IPS DF 19.7 (cell line): ENCODE measurements around the gene RBMS1.

Experiments used
- DNase-seq: peaks from one replicate; pipeline ENCODE4 v3.0.0-alpha.2; 2013; ENCODE audit warnings: low read depth, low spot score

Gene RBMS1

GRCh38 chr2:160254189-160254762 is 239.3 kb downstream of the RBMS1 start:
- DNase-seq: no peak

- no peak for DNase-seq
These were observed 240.0 kb downstream of the RBMS1 start for GRCh38 chr2:160253440-160254188.

- DNase-seq: no peak
These were observed 240.7 kb downstream of the RBMS1 start for GRCh38 chr2:160252900-160253299.

- no peak for DNase-seq
These were observed 241.2 kb downstream of the RBMS1 start for GRCh38 chr2:160252278-160252887.

GRCh38 chr2:160251569-160251968 is 242.0 kb downstream of the RBMS1 start:
- DNase-seq: no peak

- DNase-seq: no peak
These were observed 243.7 kb downstream of the RBMS1 start for GRCh38 chr2:160249876-160250275.

GRCh38 chr2:160247296-160248035 is 246.1 kb downstream of the RBMS1 start:
- no peak for DNase-seq

GRCh38 chr2:160246356-160246755 is 247.3 kb downstream of the RBMS1 start:
- DNase-seq: no peak

GRCh38 chr2:160245614-160246155 is 247.9 kb downstream of the RBMS1 start:
- DNase-seq: no peak

GRCh38 chr2:160242893-160243564 is 250.6 kb downstream of the RBMS1 start:
- no peak for DNase-seq

GRCh38 chr2:160241251-160242137 is 252.1 kb downstream of the RBMS1 start:
- DNase-seq: no peak

- DNase-seq: no peak
These were observed 254.2 kb downstream of the RBMS1 start for GRCh38 chr2:160239436-160239835.

- DNase-seq: no peak
These were observed 255.2 kb downstream of the RBMS1 start for GRCh38 chr2:160238392-160238791.

GRCh38 chr2:160232905-160233475 is 260.6 kb downstream of the RBMS1 start:
- DNase-seq: no peak

- DNase-seq: no peak
These were observed 264.0 kb downstream of the RBMS1 start for GRCh38 chr2:160229591-160229990.

- DNase-seq: no peak
These were observed 265.3 kb downstream of the RBMS1 start for GRCh38 chr2:160228141-160228917.

GRCh38 chr2:160227293-160227915 is 266.2 kb downstream of the RBMS1 start:
- DNase-seq: no peak

GRCh38 chr2:160226367-160226766 is 267.2 kb downstream of the RBMS1 start:
- no peak for DNase-seq

GRCh38 chr2:160225722-160226121 is 267.9 kb downstream of the RBMS1 start:
- DNase-seq: no peak
